GM18951 (cell line): ENCODE results near the gene JADE3.

Experiments used
- POLR2A ChIP-seq: IDR thresholded peaks from 4 replicates; pipeline ENCODE4 v1.6.1; 2011; ENCODE audit warnings: mild to moderate bottlenecking; ENCODE audit not compliant: insufficient read length, insufficient read depth; ENCODE audit errors: extremely low read depth
- in situ Hi-C: fragments of 300-500 bp; cut with MboI; formaldehyde crosslinking; loops from one replicate; pipeline ENCODE4 v1.12.0; 2022; ENCODE audit warnings: low sequenced_read_pairs, mixed read lengths, inconsistent platforms; ENCODE audit not compliant: unreplicated experiment

JADE3 gene

DNA sequence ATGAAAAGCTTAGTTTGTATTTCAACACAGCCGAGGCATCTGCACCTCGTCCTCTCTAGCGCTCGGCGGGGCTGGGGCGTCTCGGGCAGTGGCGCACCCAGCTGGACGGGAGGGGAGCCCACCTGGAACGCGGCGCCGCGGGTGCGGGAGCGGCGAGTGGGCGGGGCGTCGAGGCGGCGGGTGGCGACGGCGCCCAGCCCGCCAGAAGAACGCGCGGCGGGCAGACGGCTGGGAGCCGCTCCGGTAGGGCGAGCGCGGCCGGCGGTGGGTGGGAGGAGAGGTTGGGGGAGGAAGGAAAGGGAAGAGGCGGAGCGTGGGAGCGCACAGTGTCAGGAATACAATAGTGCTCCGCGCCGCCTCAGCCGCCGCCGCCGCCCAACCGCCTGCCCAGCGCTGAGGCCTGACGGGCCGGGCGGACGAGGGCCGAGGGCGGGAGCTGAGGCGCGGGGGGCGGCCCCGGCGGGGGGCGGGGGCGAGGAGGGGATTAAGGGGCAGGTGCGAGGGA is at the start of gene JADE3:
TSS of gene JADE3 (plus strand) at position 324 of the 505 bp plus-strand sequence. CDS start 72,474 bp downstream, outside the sequence.
- in situ Hi-C loops: no loop called here
- no peak for TF ChIP-seq POLR2A

DNA sequence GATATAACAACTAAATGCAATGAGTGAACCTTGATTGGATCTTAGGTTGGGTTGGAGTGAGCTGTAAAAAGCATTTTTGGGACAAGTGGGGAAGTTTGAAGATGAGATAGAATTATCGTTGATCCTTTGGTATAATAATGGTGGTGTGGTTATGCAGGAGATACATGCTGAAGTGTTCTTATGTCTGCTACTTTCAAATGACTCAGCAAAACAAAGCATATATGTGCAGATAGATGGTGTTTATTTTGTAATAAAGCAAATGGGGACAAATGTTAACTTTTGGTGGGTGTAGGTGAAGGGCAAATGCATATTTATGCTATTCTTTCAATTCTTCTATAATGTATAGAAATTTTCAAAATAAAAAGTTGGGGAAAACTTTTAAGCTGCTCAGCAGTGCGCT is 49.1 kb upstream of the JADE3 start:
- TF ChIP-seq POLR2A: no peak
- in situ Hi-C loops: no loop called here

DNA sequence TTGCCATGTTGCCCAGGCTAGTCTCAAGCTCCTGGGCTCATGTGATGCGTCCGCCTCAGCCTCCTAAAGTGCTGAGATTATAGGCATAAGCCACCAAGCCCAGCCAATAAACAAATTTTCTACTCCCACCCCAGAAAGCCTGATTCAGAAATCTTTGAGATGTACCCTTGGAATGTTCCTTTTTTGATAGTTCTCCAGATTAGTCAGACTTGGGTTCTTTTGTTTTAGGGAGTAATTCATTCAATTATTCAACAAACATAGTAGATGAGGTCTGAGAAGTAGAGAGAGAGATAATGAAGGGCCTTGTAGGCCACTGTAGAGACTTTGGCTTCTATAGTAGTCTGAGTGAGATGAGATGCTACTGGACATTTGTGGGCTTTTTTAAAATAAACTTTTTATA is 47.6 kb upstream of the JADE3 start:
- TF ChIP-seq POLR2A: no peak
- in situ Hi-C loops: no loop called here

DNA sequence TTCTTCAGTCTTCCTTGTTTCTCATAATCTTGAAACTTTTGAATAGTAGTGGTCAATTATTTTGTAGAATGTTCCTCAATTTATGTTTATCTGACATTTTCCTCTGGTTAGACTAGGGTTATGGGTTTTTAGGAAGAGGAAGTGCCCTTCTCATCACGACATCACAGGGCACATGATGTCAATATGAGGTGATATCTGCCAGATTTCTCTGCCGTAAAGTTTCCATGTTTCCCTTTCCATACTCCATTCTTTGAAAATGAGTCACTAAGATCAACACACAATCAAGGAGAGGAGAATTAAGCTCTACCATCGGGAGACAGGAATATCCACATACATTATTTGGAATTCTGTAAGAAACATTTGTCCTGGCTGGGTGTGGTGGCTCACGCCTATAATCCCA is 46.9 kb upstream of the JADE3 start:
- TF ChIP-seq POLR2A: no peak
- in situ Hi-C loops: no loop called here

DNA sequence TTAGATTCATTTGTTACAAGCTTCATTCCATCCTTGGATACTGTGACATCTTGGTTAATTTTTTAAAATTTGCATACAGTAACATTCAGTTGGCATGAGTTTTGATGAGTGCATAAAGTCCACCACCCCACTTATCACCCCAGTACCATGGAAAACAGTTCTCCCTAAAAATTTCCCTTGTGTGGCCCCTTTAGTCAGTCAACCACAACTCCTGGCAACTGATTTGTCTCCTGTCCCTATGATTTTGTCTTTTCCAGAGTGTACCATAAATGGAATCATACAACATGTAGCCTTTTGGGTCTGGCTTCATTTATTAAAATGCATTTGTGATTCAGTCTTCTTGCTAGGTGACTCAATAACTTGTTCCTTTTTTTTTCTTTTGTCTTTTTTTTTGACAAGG is 45.5 kb upstream of the JADE3 start:
- TF ChIP-seq POLR2A: no peak
- in situ Hi-C loops: no loop called here

DNA sequence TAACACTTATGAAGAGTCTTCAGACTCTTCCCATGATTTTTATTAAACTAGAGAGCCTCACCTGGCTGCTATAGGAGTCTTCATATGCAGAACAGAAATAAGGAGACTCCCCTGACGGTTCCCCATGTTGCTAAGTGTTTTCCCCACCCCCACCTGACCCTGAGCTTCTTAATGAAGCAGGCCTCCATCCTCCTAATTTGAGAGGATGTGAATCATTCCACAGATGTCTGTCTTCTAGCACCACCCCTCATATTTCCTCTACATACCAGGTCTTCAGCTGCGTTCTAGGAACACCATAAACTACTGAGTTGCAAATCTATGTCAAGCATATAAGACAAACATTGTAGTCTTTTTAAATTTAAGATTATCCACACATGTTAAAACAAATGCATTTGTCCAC is 38.5 kb upstream of the JADE3 start:
- TF ChIP-seq POLR2A: no peak
- in situ Hi-C loops: no loop called here

DNA sequence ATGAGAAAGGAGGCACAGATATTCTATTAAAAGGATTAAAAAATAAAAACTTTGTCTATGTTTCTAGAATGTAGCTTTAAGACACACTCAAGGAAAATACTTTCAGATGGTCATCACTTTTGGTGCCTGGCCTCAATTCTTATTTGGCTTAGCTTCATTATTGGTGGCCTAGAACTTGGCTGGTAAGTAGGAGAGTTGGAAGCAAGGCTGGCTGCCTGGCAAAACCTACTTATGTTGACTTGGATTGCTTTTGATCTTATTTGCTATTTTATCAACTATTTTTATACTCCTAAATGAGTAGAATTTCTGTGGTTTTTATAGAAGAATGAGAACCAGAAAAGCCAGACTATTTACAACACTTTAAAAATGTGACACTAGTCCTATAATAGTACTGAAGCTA is 35.3 kb upstream of the JADE3 start:
- no peak for TF ChIP-seq POLR2A
- in situ Hi-C loops: no loop called here

DNA sequence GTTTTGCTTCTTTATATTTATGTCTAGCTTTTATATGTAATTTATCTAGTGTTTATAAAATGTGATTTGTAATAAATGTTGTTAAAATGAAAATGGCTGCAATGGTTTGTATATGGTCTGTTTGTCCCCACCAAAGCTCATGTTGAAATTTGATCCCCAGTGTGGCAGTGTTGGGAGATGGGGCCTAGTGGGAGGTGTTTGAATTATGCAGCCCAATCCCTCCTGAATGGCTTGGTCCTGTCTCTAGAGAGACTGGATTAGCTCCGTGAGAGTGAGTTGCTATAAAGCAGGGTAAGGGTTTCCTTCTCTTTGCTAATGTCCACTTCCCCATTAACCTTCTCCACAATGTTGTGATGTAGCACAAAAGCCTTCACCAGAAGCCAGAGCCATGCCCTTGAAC is 30.0 kb upstream of the JADE3 start:
- in situ Hi-C loops: no loop called here
- no peak for TF ChIP-seq POLR2A

DNA sequence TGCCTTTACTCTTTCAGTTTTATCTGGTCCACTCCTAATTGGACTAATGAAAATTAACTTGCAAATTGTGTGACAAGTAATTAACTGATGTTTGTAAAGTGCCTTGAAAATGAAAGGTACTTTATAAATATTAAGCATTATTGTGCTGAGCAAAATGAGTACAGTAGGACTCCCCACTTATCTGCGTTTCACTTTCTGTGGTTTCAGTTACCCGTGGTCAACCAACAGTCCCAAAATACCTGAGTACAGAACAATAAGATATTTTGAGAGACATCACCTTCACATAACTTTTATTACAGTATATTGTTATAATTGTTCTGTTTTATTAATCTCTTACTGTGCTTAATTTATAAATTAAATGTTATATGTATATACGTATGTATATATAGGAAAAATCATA is 27.4 kb upstream of the JADE3 start:
- in situ Hi-C loops: no loop called here
- no peak for TF ChIP-seq POLR2A

DNA sequence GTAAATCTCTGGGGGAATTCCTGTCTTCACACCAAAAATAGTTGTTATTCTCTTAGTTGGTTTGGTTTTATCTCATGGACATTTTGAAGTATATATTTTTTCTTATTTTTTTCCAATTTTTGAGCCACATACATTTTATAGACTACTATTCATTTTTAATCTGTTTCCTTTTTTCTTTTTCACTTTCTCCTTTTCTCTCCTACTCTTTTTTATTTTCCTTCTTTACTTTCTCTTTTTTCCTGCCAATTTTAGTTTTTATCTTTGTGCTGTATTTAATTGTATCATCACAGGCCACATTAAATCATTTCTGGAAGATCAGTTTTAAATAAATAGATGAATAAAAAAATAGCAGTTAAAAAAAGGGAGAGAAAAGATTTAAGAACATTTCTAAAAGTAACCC is 14.0 kb upstream of the JADE3 start:
- TF ChIP-seq POLR2A: no peak

DNA sequence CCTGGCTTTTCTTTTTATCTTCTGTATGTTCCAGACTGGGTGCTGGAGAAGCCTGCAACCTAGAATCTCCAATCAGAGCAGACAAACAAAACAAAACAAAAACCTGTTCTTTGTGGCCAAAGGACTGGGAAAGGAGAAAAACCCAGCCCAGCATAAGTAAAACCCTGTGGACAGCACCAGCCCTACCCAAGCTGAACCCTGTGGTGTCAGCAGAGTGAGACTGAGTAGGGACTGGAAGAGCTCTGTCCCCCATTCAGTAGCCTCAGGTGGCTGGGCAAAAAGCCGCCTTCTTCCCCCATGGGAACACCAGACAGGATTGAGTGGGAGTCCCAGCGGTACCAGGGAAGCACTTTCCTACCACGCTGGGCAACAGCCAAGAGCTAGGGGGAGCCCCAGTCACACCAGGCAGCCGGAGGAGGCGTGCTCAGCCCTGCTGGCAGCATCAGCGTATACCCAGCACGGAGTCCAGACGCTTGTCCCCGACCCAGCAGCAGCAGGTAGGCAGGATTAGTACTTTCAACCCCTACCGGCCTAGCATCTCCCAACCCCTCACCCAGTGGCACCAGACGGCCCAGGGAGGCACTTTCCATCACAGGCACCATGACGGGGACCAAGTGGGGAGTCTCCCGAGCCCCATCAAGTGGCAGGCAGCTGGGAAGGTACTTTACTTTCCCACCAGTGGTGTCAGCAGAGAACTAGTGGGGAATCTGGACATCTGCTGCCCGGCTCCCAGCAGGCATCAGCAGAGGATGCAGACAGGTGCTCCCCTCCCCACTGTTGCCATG is 8.6 kb upstream of the JADE3 start:
- in situ Hi-C loops: no loop called here
- no peak for TF ChIP-seq POLR2A

More for the DNA sequence above, 14.0 kb upstream of the JADE3 start:
- in situ Hi-C loops: no loop called here

DNA sequence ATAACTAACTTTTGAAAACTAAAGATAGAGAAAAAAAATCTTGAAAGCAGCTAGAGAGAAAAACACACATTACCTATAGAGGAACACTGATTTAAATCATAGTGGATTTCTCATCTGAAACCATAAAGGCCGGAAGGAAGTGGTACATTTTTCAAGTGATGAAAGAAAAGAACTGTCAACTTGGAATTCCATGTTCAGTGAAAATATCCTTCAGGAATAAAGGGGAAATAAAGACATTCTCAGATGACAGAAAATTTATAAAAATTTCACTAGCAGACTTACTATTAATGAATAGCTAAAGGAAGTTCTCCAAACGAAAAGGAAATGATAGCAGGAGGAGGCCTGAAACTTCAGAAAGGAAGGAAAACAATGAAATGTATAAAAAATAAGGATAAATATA is 7.6 kb upstream of the JADE3 start:
- TF ChIP-seq POLR2A: no peak
- in situ Hi-C loops: no loop called here

DNA sequence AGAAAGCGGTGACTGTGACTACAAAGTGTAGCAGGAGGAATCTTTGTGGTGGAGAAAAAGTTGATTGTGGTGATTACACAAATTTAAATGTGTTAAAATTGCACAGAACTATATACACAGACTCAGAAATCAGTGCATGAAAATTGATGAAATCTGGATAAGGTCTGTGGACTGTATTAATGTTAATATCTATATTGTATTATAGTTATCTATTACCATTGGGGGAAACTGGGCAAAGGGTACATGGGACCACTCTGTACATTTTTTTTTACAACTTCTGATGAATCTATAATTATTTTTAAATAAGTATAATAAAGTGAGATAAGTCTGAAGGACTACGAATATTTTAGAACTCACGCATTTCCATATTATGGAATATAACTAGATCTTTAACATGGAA is 1.8 kb upstream of the JADE3 start:
- in situ Hi-C loops: no loop called here
- TF ChIP-seq POLR2A: no peak
